H1 (cell line): ENCODE results near the gene NSF. TPM values are rescaled to one million over a fixed set of nuclear protein-coding genes. Genes with fewer than 3 reads are reported as not detected.

Source experiments
- CTCF ChIA-PET: fragments of 300-600 bp; sonication (Branson Sonifier 250); formaldehyde crosslinking; loops from one replicate; lab custom pipeline; 2021; ENCODE audit not compliant: partially characterized antibody; lab: Charles Lee
- POLR2A ChIA-PET: fragments of 300-600 bp; sonication (Branson Sonifier 250); formaldehyde crosslinking; loops from one replicate; lab custom pipeline; 2021; ENCODE audit warnings: inconsistent platforms; ENCODE audit not compliant: partially characterized antibody; lab: Charles Lee
- DNase-seq, 2 experiments: peaks; one replicate each; pipeline versions ENCODE4 v3.0.0 to v3.0.0-alpha.2; 2010 to 2022; ENCODE audit warnings: low spot score in 2 of 2, low read depth in 1 of 2, mixed read lengths in 1 of 2
- FAIRE-seq: peaks from 2 replicates; lab custom pipeline; 2011; peaks lifted over from hg19 to GRCh38; lab: Jason Lieb, UNC
- H2AFZ ChIP-seq: 2 replicates; pipeline ENCODE4 v1.8.1; 2012; ENCODE audit warnings: low read length, inconsistent platforms
- H2AK5ac ChIP-seq: 2 replicates; pipeline ENCODE4 v1.6.1; 2013; ENCODE audit warnings: low read depth, low read length
- H2BK120ac ChIP-seq: replicated peaks from 2 replicates; pipeline ENCODE3; 2013; ENCODE audit warnings: low read depth, low read length, inconsistent platforms
- H2BK12ac ChIP-seq: 2 replicates; pipeline ENCODE4 v1.6.1; 2013; ENCODE audit warnings: low read depth, low read length
- H2BK15ac ChIP-seq: 2 replicates; pipeline ENCODE4 v1.6.1; 2013; ENCODE audit warnings: low read length
- H2BK20ac ChIP-seq: 2 replicates; pipeline ENCODE4 v1.6.1; 2013; ENCODE audit warnings: low read length
- H2BK5ac ChIP-seq: 2 replicates; pipeline ENCODE4 v1.6.1; 2013; ENCODE audit warnings: low read depth, low read length
- H3K14ac ChIP-seq: 2 replicates; pipeline ENCODE4 v1.6.1; 2013; ENCODE audit warnings: inconsistent platforms; ENCODE audit not compliant: insufficient read length
- H3K18ac ChIP-seq: 2 replicates; pipeline ENCODE4 v1.6.1; 2013; ENCODE audit warnings: low read length; ENCODE audit errors: extremely low read depth
- H3K23ac ChIP-seq: 2 replicates; pipeline ENCODE4 v1.6.1; 2013; ENCODE audit warnings: inconsistent platforms; ENCODE audit not compliant: insufficient read length
- H3K23me2 ChIP-seq: 2 replicates; pipeline ENCODE4 v1.6.1; 2013; ENCODE audit warnings: low read depth, low read length
- H3K27ac ChIP-seq: 2 replicates; pipeline ENCODE4 v1.6.1; 2011; ENCODE audit warnings: low read depth, low read length, inconsistent platforms
- H3K27me3 ChIP-seq, 4 experiments: replicated peaks in 1 of 4; 1 replicate in 1 of 4; 2 replicates in 3 of 4; pipeline versions ENCODE4 v1.6.1 to v1.8.1; 2011 to 2013; ENCODE audit warnings: low read length in 3 of 4, mild to moderate bottlenecking in 3 of 4, inconsistent platforms in 2 of 4, mixed read lengths in 2 of 4, moderate library complexity in 1 of 4; ENCODE audit not compliant: control insufficient read depth in 3 of 4, insufficient read depth in 3 of 4; ENCODE audit errors: extremely low read depth in 1 of 4
- H3K36me3 ChIP-seq, 4 experiments: 2 replicates each; pipeline versions ENCODE4 v1.6.1 to v1.8.1; 2011 to 2013; ENCODE audit warnings: mild to moderate bottlenecking in 4 of 4, low read length in 3 of 4, moderate library complexity in 2 of 4, control low read depth in 1 of 4, inconsistent platforms in 1 of 4; ENCODE audit not compliant: insufficient read depth in 4 of 4, control insufficient read depth in 2 of 4
- H3K4ac ChIP-seq: replicated peaks from 2 replicates; pipeline ENCODE3; 2013; ENCODE audit warnings: low read length, low read depth, mixed read lengths, inconsistent platforms; ENCODE audit not compliant: insufficient read length
- H3K4me1 ChIP-seq, 4 experiments: replicated peaks in 1 of 4; 1 replicate in 1 of 4; 2 replicates in 3 of 4; pipeline versions ENCODE4 v1.6.1 to v1.8.1; 2011 to 2013; ENCODE audit warnings: low read length in 3 of 4, inconsistent platforms in 2 of 4, mixed read lengths in 1 of 4; ENCODE audit not compliant: insufficient read depth in 4 of 4, control insufficient read depth in 3 of 4
- H3K4me2 ChIP-seq, 2 experiments: 2 replicates each; pipeline versions ENCODE4 v1.6.1 to v1.8.1; 2011 to 2013; ENCODE audit warnings: low read depth in 2 of 2, low read length in 2 of 2, control low read depth in 1 of 2, inconsistent platforms in 1 of 2, mild to moderate bottlenecking in 1 of 2; ENCODE audit not compliant: insufficient read depth in 1 of 2
- H3K4me3 ChIP-seq, 4 experiments: fragments of 200-600, 300-600 bp in 1 of 4; sonication (generic), shearing (Covaris generic), sonication (Bioruptor Twin) in 1 of 4; 2 replicates each; pipeline versions ENCODE4 v1.5.1 to v1.8.1; 2011 to 2016; ENCODE audit warnings: low read length in 4 of 4, low read depth in 3 of 4, control low read depth in 2 of 4, inconsistent platforms in 2 of 4, mild to moderate bottlenecking in 2 of 4, mixed read lengths in 1 of 4, moderate library complexity in 1 of 4; ENCODE audit not compliant: insufficient read depth in 2 of 4; ENCODE audit errors: extremely low read depth in 1 of 4
- H3K56ac ChIP-seq: replicated peaks from 2 replicates; pipeline ENCODE3; 2013; ENCODE audit warnings: low read depth, mild to moderate bottlenecking, mixed read lengths, low read length, inconsistent platforms; ENCODE audit not compliant: insufficient read length
- H3K79me1 ChIP-seq: 2 replicates; pipeline ENCODE4 v1.6.1; 2013; ENCODE audit warnings: low read depth, low read length, control low read depth
- H3K79me2 ChIP-seq, 2 experiments: 2 replicates each; pipeline versions ENCODE4 v1.6.1 to v1.8.1; 2012 to 2013; ENCODE audit warnings: low read length in 2 of 2, mild to moderate bottlenecking in 2 of 2, inconsistent platforms in 1 of 2; ENCODE audit not compliant: insufficient read depth in 2 of 2, control insufficient read depth in 1 of 2
- H3K9ac ChIP-seq, 4 experiments: replicated peaks in 1 of 4; 1 replicate in 1 of 4; 2 replicates in 3 of 4; pipeline versions ENCODE4 v1.6.1 to v1.8.1; 2011 to 2013; ENCODE audit warnings: low read depth in 3 of 4, low read length in 3 of 4, control low read depth in 2 of 4, mild to moderate bottlenecking in 2 of 4, moderate library complexity in 2 of 4, inconsistent platforms in 1 of 4; ENCODE audit errors: extremely low read depth in 1 of 4
- H3K9me3 ChIP-seq, 2 experiments: 2 replicates each; pipeline versions ENCODE4 v1.6.1 to v1.8.1; 2012 to 2013; ENCODE audit warnings: mild to moderate bottlenecking in 2 of 2, moderate library complexity in 2 of 2, control low read depth in 1 of 2, inconsistent platforms in 1 of 2, low read depth in 1 of 2, low read length in 1 of 2, mixed read lengths in 1 of 2; ENCODE audit not compliant: insufficient read depth in 2 of 2
- H4K20me1 ChIP-seq, 2 experiments: replicated peaks in 1 of 2; 2 replicates each; pipeline versions ENCODE3 to v1.8.1; 2011 to 2013; ENCODE audit warnings: inconsistent platforms in 2 of 2, low read length in 2 of 2, mild to moderate bottlenecking in 1 of 2; ENCODE audit not compliant: insufficient read depth in 2 of 2, control insufficient read depth in 1 of 2
- H4K5ac ChIP-seq: 2 replicates; pipeline ENCODE4 v1.6.1; 2013; ENCODE audit warnings: low read length, low read depth, mixed read lengths, inconsistent platforms; ENCODE audit not compliant: insufficient read length
- H4K8ac ChIP-seq: 2 replicates; pipeline ENCODE4 v1.8.0; 2013; ENCODE audit warnings: mild to moderate bottlenecking, moderate library complexity, low read length, inconsistent platforms; ENCODE audit not compliant: insufficient read depth; ENCODE audit errors: extremely low read depth
- H4K91ac ChIP-seq: replicated peaks from 2 replicates; pipeline ENCODE3; 2013; ENCODE audit warnings: low read length, mixed read lengths, inconsistent platforms; ENCODE audit not compliant: insufficient read length
- BRCA1 ChIP-seq: IDR thresholded peaks from 2 replicates; pipeline ENCODE4 v1.6.1; 2012; ENCODE audit warnings: low read depth, low read length, improper control_type of control experiment
- CEBPB ChIP-seq: IDR thresholded peaks from 2 replicates; pipeline ENCODE4 v1.6.1; 2012; ENCODE audit warnings: low read depth, low read length
- HDAC2 ChIP-seq, 2 experiments: fragments of 300-600 bp in 1 of 2; sonication (generic) in 1 of 2; IDR thresholded peaks; 2 replicates each; pipeline ENCODE4 v1.6.1; 2011 to 2012; ENCODE audit warnings: low read depth in 2 of 2, low read length in 2 of 2, mild to moderate bottlenecking in 2 of 2, moderate library complexity in 2 of 2, borderline replicate concordance in 1 of 2, inconsistent platforms in 1 of 2
- HDAC6 ChIP-seq: IDR thresholded peaks from one replicate; pipeline ENCODE4 v1.7.1; 2012; ENCODE audit warnings: low read depth, mild to moderate bottlenecking, inconsistent platforms, low read length, moderate library complexity
- KDM5A ChIP-seq: fragments of 200-600 bp; IDR thresholded peaks from 2 replicates; pipeline ENCODE4 v1.7.1; 2012; ENCODE audit warnings: mild to moderate bottlenecking, low read length, inconsistent platforms, mixed read lengths
- MAFK ChIP-seq: IDR thresholded peaks from 2 replicates; pipeline ENCODE4 v1.6.1; 2012; ENCODE audit warnings: low read depth, mild to moderate bottlenecking, improper control_type of control experiment, low read length
- POLR2AphosphoS5 ChIP-seq: IDR thresholded peaks from 2 replicates; pipeline ENCODE4 v1.6.1; 2011; ENCODE audit warnings: low read depth, low read length
- POU5F1 ChIP-seq: IDR thresholded peaks from 2 replicates; pipeline ENCODE4 v1.6.1; 2011; ENCODE audit warnings: low read depth, mild to moderate bottlenecking, low read length, moderate library complexity
- RBBP5 ChIP-seq: IDR thresholded peaks from 2 replicates; pipeline ENCODE4 v1.7.1; 2012; ENCODE audit warnings: low read depth, mild to moderate bottlenecking, inconsistent platforms, low read length, moderate library complexity, borderline replicate concordance
- SAP30 ChIP-seq: fragments of 300-600 bp; sonication (generic); IDR thresholded peaks from 2 replicates; pipeline ENCODE4 v1.7.1; 2012; ENCODE audit warnings: low read length, moderate library complexity, mild to moderate bottlenecking, inconsistent platforms; ENCODE audit not compliant: insufficient read depth, insufficient replicate concordance
- SP2 ChIP-seq: IDR thresholded peaks from 2 replicates; pipeline ENCODE4 v1.6.1; 2012; ENCODE audit warnings: mild to moderate bottlenecking, low read length, inconsistent platforms
- TCF12 ChIP-seq: IDR thresholded peaks from 2 replicates; pipeline ENCODE4 v1.6.1; 2011; ENCODE audit warnings: low read depth, mild to moderate bottlenecking, low read length
- TEAD4 ChIP-seq: IDR thresholded peaks from 2 replicates; pipeline ENCODE4 v1.6.1; 2012; ENCODE audit warnings: low read depth, low read length, inconsistent platforms, mixed read lengths
- WGBS, 2 experiments: shearing (Covaris generic) in 1 of 2; methylation state at CpG; one replicate each; pipeline versions ENCODE4 v1.1.6 to v1.1.7; 2013 to 2015; ENCODE audit warnings: low lambda C conversion rate in 2 of 2, mixed read lengths in 2 of 2, inconsistent platforms in 1 of 2, low coverage in 1 of 2, missing lambda C conversion rate in 1 of 2; ENCODE audit not compliant: insufficient replicate concordance in 2 of 2, insufficient coverage in 1 of 2, insufficient read length in 1 of 2; ENCODE audit errors: extremely low coverage in 1 of 2, missing lambda C conversion rate in 1 of 2; 5-methylcytosine and 5-hydroxymethylcytosine counted together
- polyA plus RNA-seq, 7 experiments: library from polyadenylated mRNA; depleted of rRNA in 3 of 7; stranded (reverse) in 5 of 7; unstranded in 2 of 7; fragments of >200 nt in 5 of 7; fragments of 200-250 nt in 2 of 7; gene quantifications; 1 replicate in 5 of 7; 2 replicates in 1 of 7; 4 replicates in 1 of 7; pipeline versions ENCODE4 v1.2.1 to v1.2.3, GENCODE V29; 2011 to 2013; ENCODE audit warnings: missing spikeins in 2 of 7, mixed read lengths in 2 of 7
- total RNA-seq: library from RNA; stranded (reverse); fragmentation: NEBNext Ultra II Directional; extraction: Animal tissue kit (Norgen Biotek cat#: 25700); gene quantifications from 2 replicates; pipeline ENCODE4 v1.2.1, GENCODE V29; 2021

Gene NSF
- total and polyA plus RNA-seq, 2 of the 8 experiments (the other 6 are each of a cell fraction or from before 2014, with no cell fraction given): 13.0 to 27.7 TPM

GRCh38 chr17:46756861-46757260 is 166.4 kb downstream of the NSF start:
- no peak overlapping the region for H3K18ac ChIP-seq
- WGBS, 2 experiments: 96% methylated on average over 2 of the region's 2 CpGs; no CpG with 5 or more reads in 1 of the 2 experiments
- ChIA-PET POLR2A (no interaction called here), CTCF (interaction anchor here (1.1 kb wide), 1 partner anchor 9 kb away, joined by 5 read pairs; no protein-coding TSS in a partner anchor)
- no peak overlapping the region for H3K23ac ChIP-seq
- TF ChIP-seq RBBP5 (no peak), SAP30 (no peak), HDAC6 (no peak), POU5F1 (no peak), BRCA1 (no peak), POLR2AphosphoS5 (no peak), KDM5A (no peak), TEAD4 (no peak), CEBPB (no peak), SP2 (no peak), MAFK (no peak), TCF12 (no peak), HDAC2 (IDR thresholded peaks at IDR 0.05; ENCODE audit: borderline replicate concordance in 1 of 2, low read depth in 2 of 2, low read length in 2 of 2) (no peak)
- no peak overlapping the region for H2AFZ ChIP-seq
- H3K4me2 ChIP-seq: no peak overlapping the region
- no peak for FAIRE-seq
- no peak for DNase-seq
- H4K20me1 ChIP-seq: peaks cover 0 to 2% of the 10 kb centered on the region in 2 experiments
- H2BK12ac ChIP-seq: no peak overlapping the region
- no peak overlapping the region for H3K4me3 ChIP-seq
- H3K27me3 ChIP-seq: peaks cover 0 to 2% (median 0%) of the 10 kb centered on the region in 4 experiments; a peak in 1 of 7 replicates
- no peak overlapping the region for H3K9ac ChIP-seq
- H3K79me1 ChIP-seq: no peaks in the 10 kb centered on the region
- no peaks in the 10 kb centered on the region for H3K79me2 ChIP-seq
- no peak overlapping the region for H2BK5ac ChIP-seq
- H2BK20ac ChIP-seq: no peak overlapping the region
- peaks cover 0 to 2% (median 0%) of the 10 kb centered on the region in 4 experiments; a peak in 3 of 8 replicates for H3K36me3 ChIP-seq
- no peak overlapping the region for H4K91ac ChIP-seq
- H2BK15ac ChIP-seq: no peak overlapping the region
- H2BK120ac ChIP-seq: no peak overlapping the region
- H2AK5ac ChIP-seq: no peak overlapping the region
- no peaks in the 10 kb centered on the region for H3K4me1 ChIP-seq
- H3K4ac ChIP-seq: no peak overlapping the region
- no peak overlapping the region for H4K8ac ChIP-seq
- no peak overlapping the region for H3K56ac ChIP-seq
- no peak overlapping the region for H3K27ac ChIP-seq
- no peaks in the 10 kb centered on the region for H3K23me2 ChIP-seq
- H3K9me3 ChIP-seq: no peaks in the 10 kb centered on the region
- no peak overlapping the region for H3K14ac ChIP-seq
- H4K5ac ChIP-seq: no peak overlapping the region
